ENCODE data around the gene PACSIN1. TPM values are rescaled to one million over a fixed set of nuclear protein-coding genes. Genes with fewer than 3 reads are reported as not detected.

The PACSIN1 gene
- polyA plus RNA-seq, 1 donor from 2014 or later = 3.1 TPM

DNA sequence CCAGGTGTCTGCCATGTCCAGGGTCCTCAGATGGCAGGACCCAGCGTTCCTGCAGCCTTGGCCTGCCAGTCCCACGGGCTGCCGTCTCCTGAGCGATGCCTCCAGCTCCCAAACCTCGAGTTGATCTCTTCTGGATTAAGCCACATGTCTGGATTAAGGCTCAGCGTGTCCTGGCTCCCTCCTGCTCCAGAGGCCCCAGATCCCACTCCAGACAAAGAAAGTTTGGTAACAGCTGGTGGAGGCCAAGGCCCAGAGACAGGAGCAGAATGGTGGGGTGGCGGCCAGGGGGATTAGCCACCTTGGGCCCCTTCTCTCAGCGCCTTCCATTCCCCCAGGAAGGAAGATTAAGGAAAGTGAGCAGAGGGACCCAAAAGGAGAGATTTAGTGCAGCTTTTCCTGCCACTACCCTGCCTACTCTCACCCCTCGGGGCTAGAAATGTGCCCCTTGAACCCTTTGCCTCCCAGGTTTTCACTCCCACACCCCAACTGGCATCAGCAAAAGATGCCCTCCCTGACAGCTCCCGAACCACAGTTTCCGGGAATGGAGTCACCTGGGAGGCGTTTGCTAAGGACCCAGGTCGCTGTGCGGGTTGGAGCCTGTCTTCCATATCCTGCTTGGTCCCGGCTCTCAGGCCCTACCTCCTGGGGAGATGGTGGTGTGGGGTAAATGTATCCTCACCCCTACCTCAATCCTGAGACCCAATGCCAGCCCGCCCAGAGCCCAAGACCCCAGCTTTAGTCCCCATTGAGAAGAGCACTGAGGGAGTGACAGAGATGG is 83.3 kb downstream of the PACSIN1 start:
- H4K20me1 ChIP-seq (ENCODE audit: insufficient read depth) = no peaks in the 10 kb centered on the region
- H3F3A ChIP-seq (ENCODE audit: insufficient read depth, low read length, poor library complexity, severe bottlenecking) = no peaks in the 10 kb centered on the region
- no peaks in the 10 kb centered on the region for H3K9me2 ChIP-seq (ENCODE audit: insufficient read depth, low read length)
- no peak overlapping the region for H3K4me3 ChIP-seq (ENCODE audit: low read length)
- H3K36me3 ChIP-seq (ENCODE audit: insufficient read depth, low read length) = no peaks in the 10 kb centered on the region
- no peak overlapping the region for H3K27ac ChIP-seq (ENCODE audit: low read length)
- H3K79me2 ChIP-seq (replicated peaks; ENCODE audit: insufficient read depth, low read length) = no peaks in the 10 kb centered on the region
- no peak overlapping the region for H2AFZ ChIP-seq (ENCODE audit: low read depth, low read length)
- no peaks in the 10 kb centered on the region for H3K27me3 ChIP-seq (ENCODE audit: insufficient read depth, low read depth, low read length)
- no peaks in the 10 kb centered on the region for H3K9me3 ChIP-seq (ENCODE audit: low read length)
- no peak overlapping the region for H3K9ac ChIP-seq (ENCODE audit: low read length)
- H3K4me2 ChIP-seq (ENCODE audit: low read length) = no peak overlapping the region
- TF ChIP-seq EP300 (conservative IDR thresholded peaks at IDR 0.05; ENCODE audit: poor library complexity, severe bottlenecking) (no peak), REST (IDR thresholded peaks at IDR 0.05; ENCODE audit: borderline replicate concordance) (no peak), MXI1 (conservative IDR thresholded peaks at IDR 0.05; ENCODE audit: poor library complexity, severe bottlenecking) (no peak), EZH2 (IDR thresholded peaks at IDR 0.05; ENCODE audit: borderline replicate concordance, insufficient read depth, low read length, poor library complexity, severe bottlenecking) (no peak)

DNA sequence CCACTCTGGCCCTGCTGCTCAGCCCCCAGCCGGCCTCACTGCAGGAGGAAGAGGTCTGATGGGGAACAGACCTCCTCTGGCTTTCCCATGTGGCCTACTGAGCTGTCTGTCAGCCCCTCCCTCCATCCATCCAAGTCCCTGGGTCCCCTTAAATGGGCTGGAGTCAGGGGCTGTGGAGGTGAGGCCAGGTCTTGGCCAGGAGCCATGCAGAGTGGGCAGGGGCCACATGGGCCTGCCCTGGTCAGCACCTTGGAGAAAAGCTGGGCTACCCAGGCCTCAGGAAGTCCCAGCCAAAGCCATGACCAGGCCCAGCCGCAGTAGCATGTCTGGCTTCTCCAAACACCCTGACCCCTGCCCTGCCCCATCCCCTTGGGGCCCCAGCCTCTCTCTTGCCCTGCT is 83.9 kb downstream of the PACSIN1 start:
- H3K27ac ChIP-seq (ENCODE audit: low read length) = no peak overlapping the region
- no peaks in the 10 kb centered on the region for H3K27me3 ChIP-seq (ENCODE audit: insufficient read depth, low read depth, low read length)
- no peaks in the 10 kb centered on the region for H3K9me2 ChIP-seq (ENCODE audit: insufficient read depth, low read length)
- H3K79me2 ChIP-seq (replicated peaks; ENCODE audit: insufficient read depth, low read length) = no peaks in the 10 kb centered on the region
- no peak overlapping the region for H3K9ac ChIP-seq (ENCODE audit: low read length)
- H3K36me3 ChIP-seq (ENCODE audit: insufficient read depth, low read length) = no peaks in the 10 kb centered on the region
- H3K9me3 ChIP-seq (ENCODE audit: low read length) = no peaks in the 10 kb centered on the region
- no peak overlapping the region for H2AFZ ChIP-seq (ENCODE audit: low read depth, low read length)
- no peaks in the 10 kb centered on the region for H4K20me1 ChIP-seq (ENCODE audit: insufficient read depth)
- H3K4me3 ChIP-seq (ENCODE audit: low read length) = no peak overlapping the region
- H3F3A ChIP-seq (ENCODE audit: insufficient read depth, low read length, poor library complexity, severe bottlenecking) = no peaks in the 10 kb centered on the region
- no peak for TF ChIP-seq REST (IDR thresholded peaks at IDR 0.05; ENCODE audit: borderline replicate concordance)
- TF ChIP-seq MXI1 (conservative IDR thresholded peaks at IDR 0.05; ENCODE audit: poor library complexity, severe bottlenecking) = no peak
- TF ChIP-seq RAD21 (conservative IDR thresholded peaks at IDR 0.05) = no peak
- TF ChIP-seq TAF1 (IDR thresholded peaks at IDR 0.05; ENCODE audit: low read depth) = no peak
- no peak for TF ChIP-seq CTCF (IDR thresholded peaks at IDR 0.05; ENCODE audit: poor library complexity, severe bottlenecking)
- TF ChIP-seq EZH2 (IDR thresholded peaks at IDR 0.05; ENCODE audit: borderline replicate concordance, insufficient read depth, low read length, poor library complexity, severe bottlenecking) = no peak
- no peak for TF ChIP-seq POLR2AphosphoS5 (IDR thresholded peaks at IDR 0.05)
- TF ChIP-seq EP300 (conservative IDR thresholded peaks at IDR 0.05; ENCODE audit: poor library complexity, severe bottlenecking) = no peak
- no peak for TF ChIP-seq SMC3 (conservative IDR thresholded peaks at IDR 0.05; ENCODE audit: poor library complexity)
- H3K4me2 ChIP-seq (ENCODE audit: low read length) = no peak overlapping the region
